Spinal cord (tissue), 10 donors: ENCODE results near the gene GRID1. TPM values are rescaled to one million over a fixed set of nuclear protein-coding genes. Genes with fewer than 3 reads are reported as not detected.
"Not testable (repeated sequence)": the region's sequence is repeated elsewhere in the genome, so short reads cannot be mapped to it uniquely, and the experiment has no call there.

Experiments
- DNase-seq, 6 donors: peaks; one replicate each; pipeline versions ENCODE4 v3.0.0 to v3.0.0-alpha.2; 2013 to 2015; ENCODE audit warnings: low spot score in 6 of 6, low read depth in 4 of 6
- H3K27ac ChIP-seq: one replicate; pipeline ENCODE4 v1.5.1; 2013; ENCODE audit warnings: low read depth, low read length, control low read depth
- H3K27me3 ChIP-seq: one replicate; pipeline ENCODE4 v1.6.1; 2013; ENCODE audit warnings: low read length; ENCODE audit not compliant: control insufficient read depth, insufficient read depth
- H3K36me3 ChIP-seq: one replicate; pipeline ENCODE4 v1.6.1; 2013; ENCODE audit warnings: low read length; ENCODE audit not compliant: control insufficient read depth, insufficient read depth
- H3K4me1 ChIP-seq: one replicate; pipeline ENCODE4 v1.6.1; 2013; ENCODE audit warnings: low read length; ENCODE audit not compliant: control insufficient read depth, insufficient read depth
- H3K4me3 ChIP-seq: one replicate; pipeline ENCODE4 v1.5.1; 2013; ENCODE audit warnings: low read depth, low read length, control low read depth
- H3K9me3 ChIP-seq: one replicate; pipeline ENCODE4 v1.6.1; 2013; ENCODE audit warnings: low read length; ENCODE audit not compliant: control insufficient read depth, insufficient read depth
- WGBS: methylation state at CpG from one replicate; pipeline ENCODE4 v1.1.5; 2013; ENCODE audit warnings: missing lambda C conversion rate; ENCODE audit not compliant: insufficient coverage; 5-methylcytosine and 5-hydroxymethylcytosine counted together
- polyA plus RNA-seq, 2 donors: library from polyadenylated mRNA; unstranded; fragments of 120-200 nt; gene quantifications; one replicate each; pipeline ENCODE4 v1.2.1, GENCODE V29; 2013; ENCODE audit not compliant: insufficient read length in 2 of 2
- total RNA-seq, 2 donors: library from RNA; depleted of rRNA in 1 of 2; stranded (reverse); fragments of 120-200 nt in 1 of 2; fragments of >200 nt in 1 of 2; gene quantifications; one replicate each; pipeline versions ENCODE4 v1.2.3 to v1.2.4, GENCODE V29; 2013 to 2014
- donor health status: healthy.

The GRID1 gene
- total and polyA plus RNA-seq, 4 donors, result 7.6 to 30.1 (median 22.2) TPM

DNA sequence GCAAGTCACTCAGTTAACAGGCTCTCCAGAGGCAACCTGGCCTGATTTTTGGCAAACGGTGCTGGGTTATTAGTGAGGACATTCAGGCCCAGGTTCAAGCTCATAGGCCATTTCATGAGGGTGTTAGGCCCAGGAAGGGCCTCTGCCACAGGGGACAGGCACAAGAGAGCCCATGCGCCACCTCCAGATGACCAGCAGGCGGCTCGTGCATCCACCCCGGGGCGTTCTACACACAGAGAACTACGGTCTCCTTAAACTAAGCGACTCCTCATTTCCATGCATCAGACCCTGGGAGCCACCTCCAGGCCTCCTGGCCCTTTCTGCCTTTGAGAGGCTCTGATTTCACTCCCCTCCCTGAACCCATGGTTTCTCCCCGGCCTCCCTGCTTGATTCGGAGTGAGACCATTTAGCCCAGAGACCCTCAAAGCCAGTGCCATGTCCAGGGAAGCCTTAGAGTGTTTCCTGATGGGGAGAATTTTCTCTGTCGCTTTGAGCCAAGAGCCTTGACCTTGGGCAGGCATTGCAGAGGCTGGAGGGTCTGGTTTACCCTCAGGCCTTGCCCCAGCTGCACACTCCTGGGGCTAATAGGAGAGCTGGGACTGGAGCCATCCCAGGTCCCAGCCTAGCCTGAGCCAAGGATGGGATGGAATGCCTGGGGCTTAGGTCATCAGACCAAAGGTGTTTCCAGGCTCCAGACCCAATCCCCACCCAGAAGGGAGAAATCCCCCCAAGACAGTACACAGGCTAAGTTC, 188.0 kb downstream of the GRID1 start:
- Histone ChIP-seq H3K9me3 (no peaks in the 10 kb centered on the region), H3K27ac (no peak overlapping the region), H3K4me3 (no peak overlapping the region), H3K36me3 (no peaks in the 10 kb centered on the region), H3K4me1 (peaks cover 38% of the 10 kb centered on the region), H3K27me3 (no peaks in the 10 kb centered on the region)
- no peak for DNase-seq
- WGBS, result 52% methylated on average over 10 of the region's 11 CpGs

DNA sequence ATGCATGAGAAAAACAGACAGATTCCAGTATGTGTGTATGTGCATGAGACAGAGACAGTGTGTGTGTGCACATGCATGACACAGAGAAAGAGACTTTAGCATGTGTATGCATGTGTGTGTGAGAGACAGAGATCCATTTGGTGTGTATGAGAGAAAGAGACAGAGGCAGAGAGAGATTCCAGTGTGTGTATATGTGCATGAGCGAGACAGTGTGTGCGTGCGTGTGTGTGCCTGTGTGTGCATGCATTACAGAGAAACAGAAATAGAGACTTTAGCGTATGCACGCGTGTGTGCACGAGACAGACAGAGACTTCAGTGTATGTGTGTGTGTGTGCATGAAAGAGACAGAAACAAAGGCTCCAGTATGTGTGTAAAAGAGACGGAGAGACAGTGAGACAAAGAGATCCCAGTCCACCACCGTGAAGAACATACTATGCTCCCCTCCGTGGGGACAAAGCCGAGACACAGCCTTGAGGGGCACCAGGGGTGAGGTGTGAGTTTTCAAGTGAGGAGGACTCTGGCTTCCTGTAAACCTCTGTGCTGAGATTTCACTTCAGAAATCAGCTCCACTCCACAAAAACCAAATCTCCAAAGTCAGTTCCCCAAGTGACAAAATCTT, 188.9 kb downstream of the GRID1 start:
- H3K4me3 ChIP-seq, result no peak overlapping the region
- no peak overlapping the region for H3K27ac ChIP-seq
- no peaks in the 10 kb centered on the region for H3K36me3 ChIP-seq
- DNase-seq, result peak in 2 of 6 donors; percentile 28 to 34
- no peaks in the 10 kb centered on the region for H3K27me3 ChIP-seq
- peaks cover 38% of the 10 kb centered on the region for H3K4me1 ChIP-seq
- WGBS, result 75% methylated on average over 7 of the region's 11 CpGs
- no peaks in the 10 kb centered on the region for H3K9me3 ChIP-seq

DNA sequence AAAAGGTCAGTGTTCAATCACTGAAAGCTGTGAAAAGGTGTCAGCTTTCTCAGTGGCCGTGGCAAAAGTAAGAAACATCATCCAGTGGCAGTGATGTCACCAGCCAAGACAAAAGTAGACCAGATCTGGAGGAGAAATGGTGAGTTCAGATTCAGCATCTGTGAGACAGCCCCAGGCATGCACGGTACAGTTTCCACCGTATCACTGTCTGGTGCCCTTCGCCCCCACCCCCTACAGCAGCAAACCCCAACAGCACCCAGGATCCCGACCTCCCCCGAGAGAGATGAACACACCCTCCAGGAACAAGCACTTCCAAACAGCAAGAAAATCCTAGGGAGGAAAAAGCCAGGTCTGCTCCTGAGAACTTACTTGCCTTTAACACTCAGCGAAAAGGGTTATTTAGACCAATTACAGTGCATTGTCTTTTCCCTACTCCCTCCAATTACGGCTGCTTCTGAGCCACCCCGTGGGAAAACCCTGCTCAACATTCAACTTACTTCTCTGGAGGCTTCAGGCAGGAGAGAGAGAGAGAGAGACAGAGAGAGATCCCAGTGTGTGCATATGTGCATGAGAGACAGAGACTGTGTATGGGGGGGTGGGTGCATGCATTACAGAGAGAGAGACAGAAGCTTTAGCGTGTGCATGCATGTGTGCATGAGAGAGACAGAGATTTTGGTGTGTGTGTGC, 189.6 kb downstream of the GRID1 start:
- no peak overlapping the region for H3K27ac ChIP-seq
- H3K4me1 ChIP-seq, result peaks cover 32% of the 10 kb centered on the region
- H3K36me3 ChIP-seq, result no peaks in the 10 kb centered on the region
- WGBS, result 70% methylated on average over 4 of the region's 10 CpGs
- no peaks in the 10 kb centered on the region for H3K9me3 ChIP-seq
- H3K27me3 ChIP-seq, result no peaks in the 10 kb centered on the region
- DNase-seq, result peak in 1 of 6 donors; percentile 53
- H3K4me3 ChIP-seq, result no peak overlapping the region

DNA sequence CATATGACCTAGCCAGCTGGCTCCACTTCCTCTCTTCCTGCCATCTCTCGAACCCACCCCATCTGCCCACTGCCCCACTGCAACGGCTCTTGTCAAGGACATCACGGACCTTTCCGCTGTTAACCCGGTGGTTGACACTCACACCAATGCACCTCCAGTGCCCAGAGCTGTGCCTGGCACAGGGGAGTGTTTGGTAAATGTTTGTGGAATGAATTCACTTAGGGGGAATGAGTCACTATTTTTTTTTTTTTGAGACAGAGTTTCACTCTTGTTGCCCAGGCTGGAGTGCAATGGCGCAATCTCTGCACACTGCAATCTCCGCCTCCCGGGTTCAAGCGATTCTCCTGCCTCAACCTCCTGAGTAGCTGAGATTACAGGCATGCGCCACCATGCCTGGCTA, 191.1 kb downstream of the GRID1 start:
- not testable (repeated sequence) for DNase-seq, H3K4me3 ChIP-seq, H3K27me3 ChIP-seq, H3K9me3 ChIP-seq, H3K36me3 ChIP-seq, H3K27ac ChIP-seq
- H3K4me1 ChIP-seq, result peaks cover 22% of the 10 kb centered on the region
- WGBS, result 100% methylated on average over 2 of the region's 10 CpGs

DNA sequence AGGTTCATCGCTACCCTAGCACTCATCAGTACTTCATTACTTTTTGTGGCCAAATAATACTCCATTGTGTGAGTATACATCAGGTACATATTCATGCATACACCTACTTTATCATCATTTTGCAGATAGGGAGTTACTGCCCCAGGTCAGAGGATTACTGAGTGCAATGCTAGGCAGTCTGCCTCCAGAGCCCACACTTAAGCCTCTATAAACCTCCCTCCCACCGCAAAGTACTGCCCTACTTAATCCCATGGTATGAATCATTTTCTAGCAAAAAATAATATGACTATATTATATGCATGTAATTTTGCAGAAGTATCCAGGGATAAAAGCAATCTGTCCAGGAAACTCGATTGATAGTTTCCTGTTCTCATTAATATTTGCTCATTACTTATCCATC, 194.3 kb downstream of the GRID1 start:
- DNase-seq, result no peak
- H3K27ac ChIP-seq, result no peak overlapping the region
- H3K4me1 ChIP-seq, result peaks cover 6% of the 10 kb centered on the region
- H3K9me3 ChIP-seq, result no peaks in the 10 kb centered on the region
- no CpG with 5 or more reads among the region's 3 CpGs for WGBS
- no peak overlapping the region for H3K4me3 ChIP-seq
- peaks cover 7% of the 10 kb centered on the region for H3K36me3 ChIP-seq
- no peaks in the 10 kb centered on the region for H3K27me3 ChIP-seq

DNA sequence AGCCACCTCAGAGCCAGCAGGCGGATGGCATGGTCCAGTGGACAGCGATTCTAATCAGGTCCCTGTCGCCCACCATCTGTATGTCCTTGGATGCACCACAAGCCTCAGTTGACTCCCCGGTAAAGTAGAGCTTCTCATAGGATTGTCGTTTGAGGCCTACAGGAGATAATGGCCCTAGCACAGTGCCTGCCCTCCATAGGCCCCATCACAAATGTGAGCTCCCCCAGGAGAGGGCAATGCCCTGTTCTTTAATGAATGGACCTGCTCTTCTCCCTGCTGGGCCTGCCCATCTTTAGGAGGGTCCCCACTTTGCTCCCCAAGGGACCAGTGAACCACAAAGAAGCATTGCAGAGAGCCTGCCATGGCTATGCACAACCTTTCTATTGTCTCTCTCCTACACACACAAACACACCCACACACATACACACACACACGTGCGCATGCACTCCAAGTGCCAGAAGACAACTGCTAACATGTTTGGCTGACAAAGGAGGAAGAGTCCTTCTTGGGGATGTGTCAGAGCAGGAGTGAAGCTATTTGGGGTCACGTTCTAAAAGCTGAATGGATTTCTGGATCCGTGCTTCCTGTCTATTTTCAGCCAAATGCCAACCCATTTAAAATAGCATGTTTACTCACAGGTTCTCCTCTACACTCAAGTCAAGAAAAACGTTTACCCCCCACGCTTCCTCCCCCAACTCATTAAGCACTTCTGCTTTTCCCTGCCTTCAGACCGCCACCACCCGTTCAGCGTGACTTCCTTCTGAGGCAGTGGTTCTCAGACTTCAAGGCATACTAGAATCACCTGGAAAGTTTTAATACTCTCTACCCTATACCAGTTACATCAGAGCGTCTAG, 196.1 kb downstream of the GRID1 start:
- Histone ChIP-seq H3K4me3 (no peak overlapping the region), H3K27ac (no peak overlapping the region), H3K4me1 (peaks cover 8% of the 10 kb centered on the region), H3K27me3 (no peaks in the 10 kb centered on the region), H3K36me3 (peaks cover 7% of the 10 kb centered on the region), H3K9me3 (no peaks in the 10 kb centered on the region)
- WGBS, result 89% methylated on average over 12 of the region's 15 CpGs
- DNase-seq, result no peak

DNA sequence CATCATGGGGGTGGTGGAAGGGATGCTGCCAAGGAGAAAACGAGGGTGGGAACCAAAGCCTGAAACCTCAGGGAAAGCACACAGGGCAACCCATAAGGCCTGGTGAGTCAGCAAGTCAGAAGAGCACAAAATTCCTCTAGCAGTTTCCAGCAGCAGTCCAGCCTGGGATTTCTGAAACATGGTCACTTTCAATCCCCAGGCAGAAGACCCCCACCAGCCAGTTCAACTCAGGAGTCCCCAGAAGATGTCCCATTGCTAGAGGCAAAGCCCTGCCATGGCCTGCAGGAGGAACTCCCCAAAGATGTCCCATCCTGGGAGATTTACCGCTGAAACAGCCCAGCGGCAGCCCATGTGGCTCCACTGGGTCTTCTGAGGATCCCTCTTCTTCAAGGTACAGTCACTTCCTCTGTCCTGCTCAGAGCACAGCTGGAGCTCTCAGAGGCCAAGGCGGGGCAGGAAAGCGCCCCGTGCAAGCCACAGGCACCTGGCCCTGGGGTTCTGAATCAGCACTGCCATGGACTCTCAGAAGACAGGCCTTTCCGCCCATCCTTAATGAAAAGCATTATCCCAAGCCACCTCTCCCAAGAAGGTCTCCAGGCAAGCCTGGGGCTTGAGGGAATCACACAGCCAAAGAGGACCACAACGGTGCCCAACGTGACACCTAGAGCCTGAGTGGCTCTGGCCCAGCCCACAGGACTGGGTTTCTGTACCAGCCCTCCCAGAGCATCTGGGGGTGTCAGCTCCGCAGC, 196.9 kb downstream of the GRID1 start:
- H3K4me3 ChIP-seq, result no peak overlapping the region
- H3K36me3 ChIP-seq, result peaks cover 7% of the 10 kb centered on the region
- WGBS, result 89% methylated on average over 10 of the region's 10 CpGs
- no peak for DNase-seq
- no peaks in the 10 kb centered on the region for H3K9me3 ChIP-seq
- no peaks in the 10 kb centered on the region for H3K27me3 ChIP-seq
- H3K27ac ChIP-seq, result no peak overlapping the region
- H3K4me1 ChIP-seq, result peaks cover 8% of the 10 kb centered on the region

DNA sequence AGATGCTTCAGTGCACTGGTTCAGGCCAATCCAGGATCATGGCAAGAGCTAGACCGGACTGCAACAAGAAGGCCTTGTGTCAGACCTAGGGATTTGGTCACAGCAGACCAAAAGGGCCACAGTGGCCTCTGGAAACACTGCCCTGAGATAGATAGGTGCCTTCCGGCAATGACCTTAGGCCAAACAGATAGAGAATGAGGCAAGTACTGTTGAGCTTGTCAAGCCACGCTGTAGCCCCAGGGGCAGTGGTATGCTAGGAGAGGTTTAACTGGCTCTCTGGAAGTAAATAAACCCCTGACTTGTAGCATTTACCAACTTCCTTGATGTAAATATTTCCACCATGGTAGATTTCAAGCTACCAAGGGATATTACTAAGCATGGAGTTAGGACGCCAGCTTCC, 197.5 kb downstream of the GRID1 start:
- Histone ChIP-seq H3K9me3 (no peaks in the 10 kb centered on the region), H3K27ac (no peak overlapping the region), H3K36me3 (peaks cover 7% of the 10 kb centered on the region), H3K27me3 (no peaks in the 10 kb centered on the region), H3K4me1 (peaks cover 9% of the 10 kb centered on the region), H3K4me3 (no peak overlapping the region)
- DNase-seq, result no peak
- WGBS, result 100% methylated on average over 3 of the region's 4 CpGs

DNA sequence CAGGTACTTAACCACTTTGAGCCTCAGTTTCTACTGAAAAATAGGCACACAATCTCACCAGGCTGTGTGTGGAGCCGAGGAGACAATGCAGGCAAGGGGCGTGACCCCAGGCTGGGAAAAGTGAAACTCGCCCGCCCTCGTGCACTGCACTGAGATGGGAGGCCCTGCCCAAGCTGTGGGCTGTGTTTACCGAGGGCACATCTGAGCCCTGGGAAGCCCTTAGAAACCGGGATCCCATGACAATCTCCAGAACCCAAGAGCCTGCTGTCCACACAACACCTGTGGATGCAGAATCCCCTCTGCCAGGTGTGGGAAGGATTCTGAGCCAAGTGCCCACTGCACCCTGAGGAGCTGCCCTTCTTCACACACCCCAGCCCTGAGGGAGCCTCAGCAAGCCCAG, 198.3 kb downstream of the GRID1 start:
- no peaks in the 10 kb centered on the region for H3K27me3 ChIP-seq
- no peak for DNase-seq
- H3K9me3 ChIP-seq, result no peaks in the 10 kb centered on the region
- H3K4me1 ChIP-seq, result peaks cover 16% of the 10 kb centered on the region
- WGBS, result 57% methylated on average over 7 of the region's 7 CpGs
- H3K4me3 ChIP-seq, result no peak overlapping the region
- H3K27ac ChIP-seq, result no peak overlapping the region
- H3K36me3 ChIP-seq, result peaks cover 7% of the 10 kb centered on the region
